Osteocyte (in vitro differentiated cells): Measurements from ENCODE around the gene NKIRAS2. TPM values are rescaled to one million over a fixed set of nuclear protein-coding genes. Genes with fewer than 3 reads are reported as not detected.

Source experiments
- DNase-seq: peaks from one replicate; pipeline ENCODE4 v3.0.0; 2021; ENCODE audit warnings: mixed read lengths; ENCODE audit not compliant: unreplicated experiment; ENCODE audit errors: extremely low spot score
- H3K27ac Mint-ChIP-seq: one replicate; pipeline ENCODE4 v1.8.0; 2021; ENCODE audit warnings: mild to moderate bottlenecking, mixed read lengths; ENCODE audit not compliant: unreplicated experiment
- H3K27me3 Mint-ChIP-seq: one replicate; pipeline ENCODE4 v1.8.0; 2021; ENCODE audit warnings: mixed read lengths; ENCODE audit not compliant: unreplicated experiment
- H3K36me3 Mint-ChIP-seq: one replicate; pipeline ENCODE4 v1.8.0; 2021; ENCODE audit warnings: mixed read lengths; ENCODE audit not compliant: unreplicated experiment
- H3K4me1 Mint-ChIP-seq: one replicate; pipeline ENCODE4 v1.8.0; 2021; ENCODE audit warnings: mixed read lengths; ENCODE audit not compliant: unreplicated experiment
- H3K4me3 Mint-ChIP-seq: one replicate; pipeline ENCODE4 v1.8.0; 2021; ENCODE audit warnings: mild to moderate bottlenecking, moderate library complexity, mixed read lengths; ENCODE audit not compliant: unreplicated experiment
- H3K9me3 Mint-ChIP-seq: one replicate; pipeline ENCODE4 v1.8.0; 2021; ENCODE audit warnings: mixed read lengths; ENCODE audit not compliant: unreplicated experiment
- total RNA-seq: library from RNA; stranded (reverse); gene quantifications from 2 replicates; pipeline ENCODE4 v1.2.1, GENCODE V29; 2021
- TF ChIP-seq, protein P1 (sequence below): fragments of 200-600 bp; sonication (generic); IDR thresholded peaks from 2 replicates; pipeline ENCODE4 v1.5.0; 2021; ENCODE audit warnings: antibody characterized with exemption, mild to moderate bottlenecking, moderate library complexity

Gene NKIRAS2
- total RNA-seq, 1 donor from 2014 or later, result 48.9 TPM

- no peaks in the 10 kb centered on the region for H3K9me3 Mint-ChIP-seq
- H3K4me1 Mint-ChIP-seq, result peaks cover 10% of the 10 kb centered on the region
- no peak for DNase-seq
- no peak overlapping the region for H3K4me3 Mint-ChIP-seq
- peaks cover 3% of the 10 kb centered on the region for H3K36me3 Mint-ChIP-seq
- TF ChIP-seq, protein P1, sequence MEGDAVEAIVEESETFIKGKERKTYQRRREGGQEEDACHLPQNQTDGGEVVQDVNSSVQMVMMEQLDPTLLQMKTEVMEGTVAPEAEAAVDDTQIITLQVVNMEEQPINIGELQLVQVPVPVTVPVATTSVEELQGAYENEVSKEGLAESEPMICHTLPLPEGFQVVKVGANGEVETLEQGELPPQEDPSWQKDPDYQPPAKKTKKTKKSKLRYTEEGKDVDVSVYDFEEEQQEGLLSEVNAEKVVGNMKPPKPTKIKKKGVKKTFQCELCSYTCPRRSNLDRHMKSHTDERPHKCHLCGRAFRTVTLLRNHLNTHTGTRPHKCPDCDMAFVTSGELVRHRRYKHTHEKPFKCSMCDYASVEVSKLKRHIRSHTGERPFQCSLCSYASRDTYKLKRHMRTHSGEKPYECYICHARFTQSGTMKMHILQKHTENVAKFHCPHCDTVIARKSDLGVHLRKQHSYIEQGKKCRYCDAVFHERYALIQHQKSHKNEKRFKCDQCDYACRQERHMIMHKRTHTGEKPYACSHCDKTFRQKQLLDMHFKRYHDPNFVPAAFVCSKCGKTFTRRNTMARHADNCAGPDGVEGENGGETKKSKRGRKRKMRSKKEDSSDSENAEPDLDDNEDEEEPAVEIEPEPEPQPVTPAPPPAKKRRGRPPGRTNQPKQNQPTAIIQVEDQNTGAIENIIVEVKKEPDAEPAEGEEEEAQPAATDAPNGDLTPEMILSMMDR, result peak; percentile 11
- no peak overlapping the region for H3K27ac Mint-ChIP-seq
- peaks cover 3% of the 10 kb centered on the region for H3K27me3 Mint-ChIP-seq
These were observed 8.3 kb downstream of the NKIRAS2 start for GRCh38 chr17:42027961-42028790.

DNA sequence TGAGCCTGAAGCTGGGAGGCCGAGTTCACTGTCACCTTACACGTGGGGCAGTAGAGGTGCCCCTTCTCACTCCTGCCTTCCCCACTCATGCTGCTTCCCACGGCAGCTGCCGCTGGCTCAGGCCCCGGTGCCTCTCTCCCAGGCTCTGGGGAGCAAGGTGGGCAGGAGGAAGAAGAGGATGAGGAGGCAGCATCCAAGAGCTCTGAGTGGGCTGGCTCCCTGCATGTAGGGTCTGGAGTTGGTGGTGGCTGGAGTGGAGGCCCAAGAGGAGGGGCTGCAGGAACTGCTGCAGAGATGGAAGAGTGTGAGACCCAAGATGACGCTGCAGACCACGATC, 8.9 kb downstream of the NKIRAS2 start:
- Mint-ChIP-seq H3K4me1 (peaks cover 10% of the 10 kb centered on the region), H3K4me3 (no peak overlapping the region), H3K27ac (no peak overlapping the region), H3K27me3 (peaks cover 3% of the 10 kb centered on the region), H3K9me3 (no peaks in the 10 kb centered on the region), H3K36me3 (peaks cover 3% of the 10 kb centered on the region)
- TF ChIP-seq, protein P1, result peak; percentile 0
- no peak for DNase-seq

DNA sequence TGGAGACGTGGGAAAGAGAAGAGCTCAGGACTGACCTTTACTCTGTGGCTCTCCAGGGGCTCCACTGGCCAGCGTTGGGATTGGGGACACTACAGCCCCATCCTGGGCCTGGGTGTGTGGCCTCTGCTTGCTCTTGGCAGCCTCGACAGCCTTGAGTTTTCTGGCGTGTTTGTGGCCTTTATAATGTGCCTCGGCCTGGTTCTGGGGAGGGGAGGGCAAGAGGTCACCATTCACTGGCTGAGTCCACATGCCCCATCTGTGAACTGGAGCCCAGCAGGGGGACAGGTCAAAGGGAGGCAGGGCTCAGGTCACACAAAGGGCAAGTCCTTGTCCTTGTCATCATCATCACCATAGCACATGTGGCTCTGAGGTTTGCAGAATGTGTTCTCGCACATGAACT, 11.7 kb downstream of the NKIRAS2 start:
- Mint-ChIP-seq H3K36me3 (no peaks in the 10 kb centered on the region), H3K27me3 (peaks cover 6% of the 10 kb centered on the region), H3K4me3 (no peak overlapping the region), H3K9me3 (no peaks in the 10 kb centered on the region), H3K27ac (no peak overlapping the region), H3K4me1 (no peaks in the 10 kb centered on the region)
- TF ChIP-seq, protein P1, result no peak
- DNase-seq, result no peak

GRCh38 chr17:42034059-42034458, 14.2 kb downstream of the NKIRAS2 start:
- H3K27ac Mint-ChIP-seq, result no peak overlapping the region
- TF ChIP-seq, protein P1, result no peak
- peaks cover 6% of the 10 kb centered on the region for H3K27me3 Mint-ChIP-seq
- no peak overlapping the region for H3K4me3 Mint-ChIP-seq
- no peak for DNase-seq
- no peaks in the 10 kb centered on the region for H3K9me3 Mint-ChIP-seq
- H3K36me3 Mint-ChIP-seq, result no peaks in the 10 kb centered on the region
- no peaks in the 10 kb centered on the region for H3K4me1 Mint-ChIP-seq

DNA sequence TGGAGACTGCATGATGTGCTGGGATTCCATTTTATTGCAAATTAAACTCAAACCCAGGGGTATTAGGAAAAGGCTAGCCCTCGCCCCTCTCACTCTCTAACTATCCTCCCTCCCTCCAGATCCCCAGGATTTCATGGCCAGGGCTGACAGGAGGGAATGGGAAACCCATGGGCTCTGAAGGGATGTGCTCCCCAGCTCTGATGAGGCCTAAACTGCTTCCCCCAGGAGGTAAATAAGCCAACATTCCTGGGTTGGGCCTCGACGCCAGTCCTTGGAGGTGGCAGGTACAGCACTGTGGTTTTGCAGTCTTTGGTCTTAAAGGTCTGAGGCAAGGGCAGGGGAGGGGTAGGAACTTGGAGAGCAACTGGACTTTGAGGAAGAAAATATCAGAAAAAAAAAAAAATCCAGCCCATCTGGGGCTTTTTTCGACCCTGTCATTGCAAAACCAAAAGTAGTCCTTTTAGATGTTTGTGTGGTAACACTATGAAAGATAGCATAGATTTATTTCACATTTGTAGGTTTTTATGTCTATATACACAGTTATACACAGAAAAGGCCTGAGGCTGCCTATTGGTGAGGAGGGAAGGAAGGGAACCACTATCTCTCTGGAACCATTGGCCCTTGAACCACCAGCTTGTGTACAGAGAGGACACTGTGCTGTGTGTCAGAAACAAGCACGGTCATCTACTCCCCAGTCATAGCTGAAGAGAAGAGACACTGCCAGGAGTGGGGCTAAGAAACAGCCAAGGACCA, 18.5 kb downstream of the NKIRAS2 start:
- Mint-ChIP-seq H3K4me3 (no peak overlapping the region), H3K4me1 (no peaks in the 10 kb centered on the region), H3K27me3 (peaks cover 3% of the 10 kb centered on the region), H3K27ac (no peak overlapping the region), H3K9me3 (no peaks in the 10 kb centered on the region), H3K36me3 (no peaks in the 10 kb centered on the region)
- no peak for DNase-seq
- TF ChIP-seq, protein P1, result no peak
